ENCODE results near the gene CTNNA2. TPM values are rescaled to one million over a fixed set of nuclear protein-coding genes. Genes with fewer than 3 reads are reported as not detected.

Gene CTNNA2
- total and polyA plus RNA-seq, 9 donors = 0.32 to 1.4 (median 0.37) TPM; not detected in 3

DNA sequence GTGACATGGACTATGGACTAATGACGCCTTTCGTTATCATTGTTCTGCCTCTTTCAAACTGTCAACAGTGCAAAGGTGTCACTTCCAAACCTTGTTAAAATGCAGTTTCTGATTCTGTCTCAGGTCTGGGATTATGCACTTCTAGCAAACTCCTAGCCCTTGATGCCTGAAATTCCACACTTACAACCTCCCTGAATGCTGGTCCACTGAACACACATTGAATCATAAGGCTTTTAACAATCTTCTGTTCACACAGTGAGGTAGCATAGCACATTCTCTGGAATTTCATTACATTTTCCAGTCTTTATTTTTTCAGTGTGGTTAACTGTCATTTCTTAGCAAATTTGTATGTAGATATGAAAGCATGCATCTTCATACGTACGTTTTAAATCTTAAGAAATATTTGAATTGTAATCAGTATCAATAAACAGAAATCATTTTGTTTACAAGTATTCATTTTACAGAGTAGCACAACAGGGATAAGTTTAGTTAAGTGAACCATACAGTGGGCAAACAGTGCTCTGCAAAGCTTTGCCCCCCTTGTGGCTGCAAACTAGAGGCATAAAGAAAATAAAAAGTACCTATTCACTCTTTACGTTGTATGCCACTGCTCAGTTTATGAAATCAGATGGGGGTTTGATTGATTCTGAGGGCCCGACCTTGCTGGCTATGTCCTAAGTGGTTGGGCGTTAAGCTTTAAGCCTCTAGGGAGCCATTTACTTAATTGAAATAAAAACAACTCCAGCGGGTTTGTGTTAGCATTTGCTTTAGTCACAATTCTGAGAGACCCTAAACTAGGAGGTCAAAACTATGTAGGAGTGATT lies 540.9 kb downstream of the CTNNA2 start:
- intact Hi-C loops (cut with DNase I) = no loop called here
- Histone ChIP-seq H3K36me3 (no peaks in the 10 kb centered on the region), H3K27ac (no peak overlapping the region), H3K27me3 (no peaks in the 10 kb centered on the region), H3K4me1 (ENCODE audit: insufficient read depth) (no peaks in the 10 kb centered on the region), H3K9me3 (no peaks in the 10 kb centered on the region), H3K4me3 (no peak overlapping the region)
- DNase-seq = no peak
- WGBS, 3 donors = 34 to 47% (median 39%) methylated on average over 8 of the region's 8 CpGs
- no peak for TF ChIP-seq POLR2A (IDR thresholded peaks at IDR 0.05)
- TF ChIP-seq EP300 (IDR thresholded peaks at IDR 0.05) = no peak
- TF ChIP-seq CTCF (IDR thresholded peaks at IDR 0.05) = no peak

DNA sequence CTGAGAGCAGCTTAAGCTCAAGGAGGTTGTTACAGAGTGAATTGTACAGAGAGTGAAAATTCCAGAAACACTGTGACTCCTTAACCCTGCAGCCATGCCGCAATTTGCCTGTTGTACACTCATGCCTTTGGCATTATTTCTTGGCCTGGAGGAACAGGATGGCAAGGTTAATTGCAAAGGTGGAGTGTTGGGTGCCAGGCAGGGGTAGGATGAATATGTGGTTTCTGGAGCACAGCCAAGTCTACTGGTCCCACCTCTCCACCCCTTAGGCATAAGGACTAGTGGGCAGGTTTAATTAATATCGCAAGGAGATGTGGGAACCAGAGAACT lies 541.5 kb downstream of the CTNNA2 start:
- Histone ChIP-seq H3K4me1 (ENCODE audit: insufficient read depth) (no peaks in the 10 kb centered on the region), H3K36me3 (no peaks in the 10 kb centered on the region), H3K27me3 (no peaks in the 10 kb centered on the region), H3K27ac (no peak overlapping the region), H3K4me3 (no peak overlapping the region), H3K9me3 (no peaks in the 10 kb centered on the region)
- intact Hi-C loops (cut with DNase I) = no loop called here
- no peak for DNase-seq
- WGBS, 3 donors = 55 to 66% (median 60%) methylated on average over 2 of the region's 2 CpGs
- TF ChIP-seq POLR2A (IDR thresholded peaks at IDR 0.05) (no peak), EP300 (IDR thresholded peaks at IDR 0.05) (no peak), CTCF (IDR thresholded peaks at IDR 0.05) (no peak)

GRCh38 chr2:80057956-80058355 lies 545.1 kb downstream of the CTNNA2 start:
- H3K36me3 ChIP-seq = no peaks in the 10 kb centered on the region
- DNase-seq = no peak
- no peak overlapping the region for H3K4me3 ChIP-seq
- TF ChIP-seq EP300 (IDR thresholded peaks at IDR 0.05) (no peak), CTCF (IDR thresholded peaks at IDR 0.05) (no peak), POLR2A (IDR thresholded peaks at IDR 0.05) (no peak)
- no peaks in the 10 kb centered on the region for H3K4me1 ChIP-seq (ENCODE audit: insufficient read depth)
- intact Hi-C loops (cut with DNase I) = no loop called here
- 82 to 95% (median 92%) methylated on average over 1 of the region's 1 CpG for WGBS, 3 donors
- H3K27ac ChIP-seq = no peak overlapping the region
- H3K27me3 ChIP-seq = no peaks in the 10 kb centered on the region
- H3K9me3 ChIP-seq = no peaks in the 10 kb centered on the region

DNA sequence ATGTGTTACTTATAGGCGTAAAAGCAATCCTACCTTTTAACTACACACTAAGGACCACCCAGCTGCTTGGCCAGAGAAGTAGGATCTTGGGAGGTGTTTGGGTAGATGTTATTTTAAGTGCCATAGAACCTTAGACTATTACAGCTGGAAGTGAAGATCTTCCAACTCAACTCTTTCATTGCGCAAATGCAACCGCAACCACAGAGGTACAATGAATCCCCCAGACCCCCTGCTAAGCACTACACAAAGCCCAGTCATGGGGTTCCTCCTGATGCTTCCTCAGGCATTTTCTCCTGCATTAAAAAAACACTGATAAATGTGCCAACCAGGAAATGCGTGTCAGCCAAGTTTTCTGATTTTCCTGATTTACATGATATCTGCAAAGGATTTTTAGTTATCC lies 545.7 kb downstream of the CTNNA2 start:
- H3K27ac ChIP-seq = no peak overlapping the region
- no peaks in the 10 kb centered on the region for H3K4me1 ChIP-seq (ENCODE audit: insufficient read depth)
- H3K36me3 ChIP-seq = no peaks in the 10 kb centered on the region
- H3K4me3 ChIP-seq = no peak overlapping the region
- intact Hi-C loops (cut with DNase I) = no loop called here
- H3K9me3 ChIP-seq = no peaks in the 10 kb centered on the region
- no peaks in the 10 kb centered on the region for H3K27me3 ChIP-seq
- 84 to 90% (median 88%) methylated on average over 4 of the region's 4 CpGs for WGBS, 3 donors
- DNase-seq = no peak
- TF ChIP-seq CTCF (IDR thresholded peaks at IDR 0.05) (no peak), POLR2A (IDR thresholded peaks at IDR 0.05) (no peak), EP300 (IDR thresholded peaks at IDR 0.05) (no peak)
